GM23338 (cell line): ENCODE results near the gene SLC26A11. TPM values are rescaled to one million over a fixed set of nuclear protein-coding genes. Genes with fewer than 3 reads are reported as not detected.

Source experiments
- ATAC-seq: fragments of 200-7000 bp; cut with Tn5 transposase; 3 replicates; pipeline ENCODE4 v1.9.1; 2020
- DNase-seq: peaks from one replicate; pipeline ENCODE4 v3.0.0-alpha.2; 2015; ENCODE audit warnings: low spot score
- H2AFZ ChIP-seq: fragments of 200-600 bp; sonication (generic); 2 replicates; pipeline ENCODE4 v1.8.0; 2016; ENCODE audit warnings: antibody characterized with exemption, mild to moderate bottlenecking, moderate library complexity
- H3F3A ChIP-seq: fragments of 200-600 bp; sonication (generic); replicated peaks from 2 replicates; pipeline ENCODE4 v1.8.0; 2017; ENCODE audit warnings: antibody characterized with exemption, mixed run types, low read depth
- H3K27ac ChIP-seq: fragments of 200-600 bp; sonication (generic); 2 replicates; pipeline ENCODE4 v1.6.1; 2016; ENCODE audit warnings: low read depth
- H3K27me3 ChIP-seq: fragments of 200-600 bp; sonication (generic); 2 replicates; pipeline ENCODE4 v1.8.0; 2016; ENCODE audit warnings: mild to moderate bottlenecking, mixed run types, moderate library complexity; ENCODE audit not compliant: insufficient read depth
- H3K36me3 ChIP-seq: fragments of 200-600 bp; sonication (generic); 2 replicates; pipeline ENCODE4 v1.8.0; 2016; ENCODE audit warnings: mild to moderate bottlenecking; ENCODE audit not compliant: insufficient read depth
- H3K4me1 ChIP-seq: fragments of 200-600 bp; sonication (generic); 2 replicates; pipeline ENCODE4 v1.8.0; 2016; ENCODE audit warnings: mild to moderate bottlenecking, moderate library complexity; ENCODE audit not compliant: insufficient read depth
- H3K4me2 ChIP-seq: fragments of 200-600 bp; sonication (generic); 2 replicates; pipeline ENCODE4 v1.7.1; 2017; ENCODE audit warnings: mixed run types
- H3K4me3 ChIP-seq: fragments of 200-600 bp; sonication (generic); 2 replicates; pipeline ENCODE4 v1.6.1; 2016; ENCODE audit warnings: mixed run types
- H3K79me2 ChIP-seq: fragments of 200-600 bp; sonication (generic); replicated peaks from 2 replicates; pipeline ENCODE4 v1.8.0; 2017; ENCODE audit warnings: mild to moderate bottlenecking; ENCODE audit not compliant: insufficient read depth
- H3K9me2 ChIP-seq: fragments of 200-600 bp; sonication (generic); 2 replicates; pipeline ENCODE4 v1.8.0; 2017; ENCODE audit not compliant: insufficient read depth
- H4K20me1 ChIP-seq: fragments of 200-600 bp; sonication (generic); replicated peaks from 2 replicates; pipeline ENCODE4 v1.8.0; 2017; ENCODE audit warnings: mild to moderate bottlenecking; ENCODE audit not compliant: insufficient read depth
- H3K27ac Mint-ChIP-seq: 2 replicates; pipeline ENCODE4 v1.8.0; 2020; ENCODE audit warnings: inconsistent platforms, mild to moderate bottlenecking, moderate library complexity, mixed read lengths
- H3K27me3 Mint-ChIP-seq: 3 replicates; pipeline ENCODE4 v1.8.0; 2022; ENCODE audit warnings: low read depth, mild to moderate bottlenecking, moderate library complexity, mixed read lengths, inconsistent platforms; ENCODE audit not compliant: insufficient read depth, poor library complexity
- H3K36me3 Mint-ChIP-seq: 3 replicates; pipeline ENCODE4 v1.8.0; 2021; ENCODE audit warnings: low read depth, mild to moderate bottlenecking, inconsistent platforms, moderate library complexity, mixed read lengths
- H3K4me1 Mint-ChIP-seq: 3 replicates; pipeline ENCODE4 v1.8.0; 2020; ENCODE audit warnings: mild to moderate bottlenecking, inconsistent platforms, mixed read lengths
- H3K4me3 Mint-ChIP-seq: 3 replicates; pipeline ENCODE4 v1.8.0; 2021; ENCODE audit warnings: moderate library complexity, mild to moderate bottlenecking, inconsistent platforms, mixed read lengths
- H3K9me3 Mint-ChIP-seq: 3 replicates; pipeline ENCODE4 v1.8.0; 2020; ENCODE audit warnings: moderate library complexity, mild to moderate bottlenecking, inconsistent platforms, mixed read lengths
- CREB1 ChIP-seq: fragments of 250-450 bp; sonication (Bioruptor Pico); IDR thresholded peaks from 2 replicates; pipeline ENCODE4 v1.5.0; 2020; ENCODE audit warnings: low read depth, mild to moderate bottlenecking, moderate library complexity
- CTCF ChIP-seq, 2 experiments: fragments of 200-600 bp in 1 of 2; sonication (generic) in 1 of 2; conservative IDR thresholded peaks; 2 replicates each; pipeline versions ENCODE4 v1.5.1 to v1.6.1; 2016 to 2017; ENCODE audit warnings: antibody characterized with exemption in 2 of 2, low read depth in 2 of 2, mild to moderate bottlenecking in 2 of 2, moderate library complexity in 1 of 2
- ETS1 ChIP-seq: IDR thresholded peaks from 2 replicates; pipeline ENCODE4 v1.6.1; 2016; ENCODE audit warnings: antibody characterized with exemption
- EZH2 ChIP-seq: fragments of 200-600 bp; sonication (generic); IDR thresholded peaks from one replicate; pipeline ENCODE4 v1.8.0; 2017; ENCODE audit warnings: antibody characterized with exemption, mild to moderate bottlenecking, low read depth; ENCODE audit not compliant: unreplicated experiment
- EZH2phosphoT487 ChIP-seq: fragments of 200-600 bp; sonication (generic); IDR thresholded peaks from one replicate; pipeline ENCODE4 v1.8.1; 2018; ENCODE audit warnings: antibody characterized with exemption; ENCODE audit not compliant: unreplicated experiment
- JUNB ChIP-seq: IDR thresholded peaks from one replicate; pipeline ENCODE4 v1.6.1; 2016; ENCODE audit warnings: antibody characterized with exemption; ENCODE audit not compliant: unreplicated experiment
- NANOG ChIP-seq: IDR thresholded peaks from 2 replicates; pipeline ENCODE4 v1.6.1; 2016; ENCODE audit warnings: antibody characterized with exemption, borderline replicate concordance
- POLR2AphosphoS5 ChIP-seq: IDR thresholded peaks from 2 replicates; pipeline ENCODE4 v1.6.1; 2016; ENCODE audit warnings: antibody characterized with exemption, low read depth
- REST ChIP-seq: IDR thresholded peaks from one replicate; pipeline ENCODE4 v1.6.1; 2018; ENCODE audit warnings: antibody characterized with exemption; ENCODE audit not compliant: unreplicated experiment
- ZNF114 ChIP-seq: fragments of 250-450 bp; sonication (Bioruptor Pico); IDR thresholded peaks from 2 replicates; pipeline ENCODE4 v1.5.0; 2020; ENCODE audit warnings: mild to moderate bottlenecking, moderate library complexity
- ZNF331 ChIP-seq: fragments of 250-450 bp; sonication (Bioruptor Pico); IDR thresholded peaks from 2 replicates; pipeline ENCODE4 v1.5.0; 2020; ENCODE audit warnings: low read depth, mild to moderate bottlenecking, moderate library complexity
- polyA plus RNA-seq: library from polyadenylated mRNA; unstranded; fragments of >200 nt; fragmentation: Nextera tagmentation; extraction: Ambion mirVana; gene quantifications from 2 replicates; pipeline ENCODE4 v1.2.1, GENCODE V29; 2016
- total RNA-seq: library from RNA; depleted of rRNA; stranded (reverse); fragments of >200 nt; shearing (Covaris generic); gene quantifications from 2 replicates; pipeline ENCODE4 v1.2.3, GENCODE V29; 2014

SLC26A11 gene
- total and polyA plus RNA-seq, 2 experiments from 2014 or later = 10.9 to 23.0 TPM

DNA sequence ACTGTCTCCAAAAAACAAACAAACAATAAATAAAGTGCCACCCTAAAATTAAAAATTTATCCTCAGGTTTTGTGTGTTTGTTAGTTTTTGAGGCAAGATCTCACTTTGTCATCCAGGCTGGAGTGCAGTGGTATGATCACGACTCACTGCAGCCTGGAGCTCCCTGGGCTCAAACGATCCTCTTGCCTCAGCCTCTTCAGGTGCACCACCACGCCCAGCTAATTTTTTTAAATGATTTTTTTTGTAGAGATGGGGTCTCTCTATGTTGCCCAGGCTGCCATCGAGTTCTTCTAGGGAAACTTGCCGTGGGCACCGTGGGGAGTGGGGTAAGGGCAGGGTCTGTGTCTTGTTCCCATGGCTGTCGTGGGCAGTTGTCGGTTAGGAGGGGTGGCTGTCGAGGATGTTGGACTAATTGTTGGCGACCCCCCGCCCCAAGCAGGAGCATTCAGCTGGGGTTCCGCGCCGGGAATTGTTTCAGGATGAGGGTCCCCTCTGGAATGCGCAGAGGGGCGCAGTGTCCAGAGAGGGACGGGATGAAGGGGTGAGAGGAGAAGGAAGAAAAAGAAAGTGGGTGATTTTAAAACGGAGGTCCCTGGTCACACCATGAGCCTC is 39.3 kb downstream of the SLC26A11 start (continued):
- no peak for TF ChIP-seq NANOG
- no peak for TF ChIP-seq ZNF114
- TF ChIP-seq POLR2AphosphoS5 = no peak
- TF ChIP-seq EZH2 = no peak
- TF ChIP-seq JUNB = no peak

DNA sequence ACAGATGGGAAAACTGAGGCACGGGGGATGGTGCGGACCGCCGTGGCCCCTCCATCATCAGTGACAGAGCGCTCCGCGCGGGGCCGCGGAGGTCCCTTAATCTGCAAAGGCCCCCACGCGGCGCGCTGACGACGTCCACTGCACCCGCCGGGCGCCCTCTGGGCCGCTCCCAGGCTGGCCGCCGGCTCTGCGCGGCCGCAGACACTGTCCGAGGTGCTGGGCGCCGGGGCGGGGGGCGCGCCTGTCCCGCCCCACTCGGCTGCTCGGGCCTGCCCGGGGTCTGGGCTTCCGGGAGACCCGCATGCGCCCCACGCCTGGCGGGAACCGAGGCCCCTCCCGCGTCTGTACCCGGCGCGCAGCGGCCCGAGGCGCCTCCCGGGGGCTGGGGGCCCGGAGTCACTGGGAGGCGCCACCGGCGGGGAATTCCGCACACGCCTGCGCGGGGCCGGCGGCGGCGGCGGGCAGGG is 39.9 kb downstream of the SLC26A11 start:
- Histone ChIP-seq H3K36me3 (no peaks in the 10 kb centered on the region), H3F3A (peaks cover 36% of the 10 kb centered on the region), H3K27ac (peak overlapping the region; percentile 74; the same call in 1 of the 2 replicates), H4K20me1 (no peaks in the 10 kb centered on the region), H3K4me2 (peak overlapping the region; percentile 74), H3K9me2 (no peaks in the 10 kb centered on the region), H3K4me1 (peaks cover 41% of the 10 kb centered on the region), H3K4me3 (peak overlapping the region; percentile 55), H3K27me3 (no peaks in the 10 kb centered on the region), H3K79me2 (0 out of 2 replicates have a peak, but pooled peaks cover 3% of the 10 kb centered on the region), H2AFZ (no peak overlapping the region)
- ATAC-seq (peak; percentile 66), DNase-seq (peak; percentile 76)
- Mint-ChIP-seq H3K27ac (peak overlapping the region; percentile 95; the same call in 1 of the 2 replicates), H3K36me3 (peaks cover 13% of the 10 kb centered on the region), H3K4me3 (peak overlapping the region; percentile 76), H3K9me3 (no peaks in the 10 kb centered on the region; the same call in 2 of the 3 replicates), H3K4me1 (peaks cover 59% of the 10 kb centered on the region), H3K27me3 (peaks cover 30% of the 10 kb centered on the region)
- TF ChIP-seq CREB1 (CRISPR knock-in tag) (peak; percentile 26; the same call in 1 of the 2 replicates), REST (peak; percentile 72), ETS1 (no peak)

- peak within 1 kb of the TSS; percentile 98 for H3K27ac Mint-ChIP-seq
- peaks cover 30% of the 10 kb centered on the region for H3K27me3 Mint-ChIP-seq
- ATAC-seq (peak; percentile 31), DNase-seq (peak; percentile 64)
- Histone ChIP-seq H2AFZ (no peak within 1 kb of the TSS), H3K36me3 (no peaks in the 10 kb centered on the region), H3K27me3 (no peaks in the 10 kb centered on the region), H3F3A (peaks cover 36% of the 10 kb centered on the region), H3K4me3 (peak within 1 kb of the TSS; percentile 92), H3K9me2 (no peaks in the 10 kb centered on the region), H3K79me2 (0 out of 2 replicates have a peak, but pooled peaks cover 3% of the 10 kb centered on the region), H3K4me1 (peaks cover 41% of the 10 kb centered on the region), H3K4me2 (peak within 1 kb of the TSS; percentile 95), H3K27ac (peak within 1 kb of the TSS; percentile 99), H4K20me1 (no peaks in the 10 kb centered on the region)
- TF ChIP-seq EZH2phosphoT487 = no peak
- TF ChIP-seq NANOG = no peak
- TF ChIP-seq ZNF331 (CRISPR knock-in tag) = no peak
- TF ChIP-seq CREB1 (CRISPR knock-in tag) = no peak
- TF ChIP-seq CTCF (conservative IDR thresholded peaks at IDR 0.05; ENCODE audit: low read depth in 2 of 2) = no peak
- TF ChIP-seq POLR2AphosphoS5 = no peak
- H3K4me1 Mint-ChIP-seq = peaks cover 59% of the 10 kb centered on the region
- H3K36me3 Mint-ChIP-seq = peaks cover 20% of the 10 kb centered on the region
- H3K4me3 Mint-ChIP-seq = peak within 1 kb of the TSS; percentile 79
- H3K9me3 Mint-ChIP-seq = no peaks in the 10 kb centered on the region; the same call in 2 of the 3 replicates
Measured at GRCh38 chr17:80260791-80261158, 40.5 kb downstream of the SLC26A11 start, which contains the start of gene RNF213. Gene RNF213, plus strand, starts transcription at chr17:80260852. Its CDS starts 2,830 bp downstream, at chr17:80263682.
